Measurements from ENCODE around the gene CCDC40.

Gene CCDC40

GRCh38 chr17:80104956-80105375, 68.5 kb downstream of the CCDC40 start:
- no peak for DNase-seq

DNA sequence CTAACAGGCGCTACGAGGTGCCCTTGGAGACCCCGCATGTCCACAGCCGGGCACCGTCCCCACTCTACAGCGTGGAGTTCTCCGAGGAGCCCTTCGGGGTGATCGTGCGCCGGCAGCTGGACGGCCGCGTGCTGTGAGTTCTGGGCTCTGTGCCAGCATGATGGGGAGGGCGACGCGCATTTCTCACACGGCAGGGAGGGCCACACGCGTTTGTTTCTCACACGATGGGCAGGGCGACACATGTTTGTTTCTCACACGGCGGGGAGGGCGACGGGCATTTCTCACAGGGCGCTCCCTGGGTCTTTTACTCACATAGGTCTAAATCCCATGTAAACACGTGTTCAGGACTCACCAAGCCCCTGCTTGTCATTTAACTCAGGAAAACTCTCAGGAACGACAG, 69.3 kb downstream of the CCDC40 start:
- DNase-seq, result no peak

DNA sequence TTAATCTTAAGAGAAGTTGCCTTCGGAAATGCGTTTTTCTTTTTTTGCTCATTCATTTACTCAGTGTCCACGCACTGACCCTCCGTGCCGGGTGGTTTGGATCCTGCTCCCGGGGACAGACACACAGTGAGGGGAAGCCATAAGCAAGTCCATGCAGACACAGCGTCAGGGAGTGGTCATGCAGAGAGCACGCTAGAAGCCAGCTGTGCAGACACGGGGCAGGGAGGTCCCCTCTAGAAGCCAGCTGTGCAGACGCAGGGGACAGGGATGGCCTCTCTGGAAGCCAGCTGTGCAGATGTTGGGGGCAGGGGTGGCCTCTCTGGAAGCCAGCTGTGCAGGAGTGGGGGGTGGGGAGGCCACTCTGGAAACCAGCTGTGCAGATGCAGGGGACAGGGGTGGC, 69.7 kb downstream of the CCDC40 start:
- DNase-seq, result no peak

GRCh38 chr17:80106751-80107150, 70.3 kb downstream of the CCDC40 start:
- DNase-seq, result no peak

GRCh38 chr17:80107231-80108021, 71.0 kb downstream of the CCDC40 start:
- DNase-seq, result no peak

GRCh38 chr17:80108036-80108971, 71.9 kb downstream of the CCDC40 start:
- DNase-seq, result no peak

DNA sequence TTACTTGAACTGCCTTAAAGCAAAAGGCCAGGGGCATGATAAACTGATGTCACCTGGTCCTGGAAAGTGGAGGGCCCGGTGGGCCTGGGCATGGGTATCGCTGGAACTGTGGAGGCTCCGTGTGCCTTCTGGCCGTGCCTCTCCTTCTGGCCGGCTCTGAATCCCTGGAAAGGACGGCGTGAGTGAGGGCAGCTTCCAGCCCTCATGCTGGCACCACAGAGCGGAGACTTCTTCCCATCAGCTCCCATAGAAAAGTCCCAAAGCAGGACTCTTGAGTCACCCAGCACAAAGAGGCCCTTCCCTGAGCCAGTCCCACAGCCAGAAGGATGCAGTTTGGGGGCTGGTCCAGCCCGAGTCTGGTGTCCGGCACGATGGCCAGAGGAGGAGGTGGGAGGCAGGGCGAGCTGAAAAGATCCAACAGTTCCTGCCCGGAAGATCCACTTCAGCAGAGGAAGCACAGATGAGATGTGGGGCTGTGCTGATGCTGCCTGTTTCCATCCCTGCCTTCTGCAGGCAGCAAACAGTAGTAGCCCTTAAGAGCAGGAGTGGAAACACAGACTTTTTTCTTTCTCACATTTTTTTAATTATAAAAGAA, 72.7 kb downstream of the CCDC40 start:
- DNase-seq, result no peak

DNA sequence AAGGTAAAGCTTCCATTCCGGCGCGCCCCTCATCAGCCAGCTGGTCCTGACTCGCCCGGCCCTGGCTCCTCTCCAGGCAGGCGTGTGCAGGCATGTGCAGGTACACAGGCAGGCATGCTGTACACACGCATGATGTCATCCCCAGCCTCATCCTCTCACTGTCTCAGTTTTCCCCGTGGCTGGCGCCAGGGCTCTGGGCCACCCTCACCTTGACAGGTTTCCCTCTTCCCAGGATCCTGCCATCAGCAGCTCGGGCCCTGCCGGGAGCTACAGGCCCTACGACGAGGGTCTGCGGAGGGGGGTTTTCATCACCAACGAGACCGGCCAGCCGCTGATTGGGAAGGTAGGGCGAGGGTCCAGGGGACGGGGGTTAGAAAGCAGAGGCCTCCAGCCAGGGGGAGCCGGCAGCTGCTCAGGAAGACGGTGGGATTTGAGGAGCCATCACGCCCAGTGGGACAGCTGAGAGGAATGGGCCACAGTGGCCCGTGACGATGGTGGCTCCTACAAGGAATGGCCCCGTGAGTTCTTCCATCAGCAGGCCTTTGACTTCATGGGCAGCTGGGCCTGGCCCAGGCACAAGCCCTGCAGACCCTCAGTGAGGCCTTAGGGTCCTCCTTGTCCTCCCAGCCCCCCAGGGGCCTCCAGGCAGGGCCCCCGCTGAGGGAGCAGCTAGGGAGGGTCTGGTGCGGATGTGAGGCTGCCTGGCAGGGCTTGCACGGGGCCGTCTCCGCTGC, 73.4 kb downstream of the CCDC40 start:
- no peak for DNase-seq

DNA sequence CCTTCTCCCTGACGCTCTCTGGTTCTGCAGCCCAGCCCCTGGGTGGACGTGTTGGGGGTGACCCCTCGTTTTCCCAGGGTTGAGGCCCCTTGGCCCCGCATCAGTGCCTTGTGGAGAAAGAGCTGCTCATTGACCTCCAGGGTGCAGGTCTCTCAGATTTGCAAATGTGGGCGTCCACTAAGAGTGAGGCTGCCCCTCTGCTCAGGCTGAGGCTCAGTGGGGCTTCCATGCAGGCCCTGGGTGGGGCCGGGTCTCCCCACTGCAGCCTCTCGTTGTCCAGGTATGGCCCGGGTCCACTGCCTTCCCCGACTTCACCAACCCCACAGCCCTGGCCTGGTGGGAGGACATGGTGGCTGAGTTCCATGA, 74.0 kb downstream of the CCDC40 start:
- DNase-seq, result no peak

DNA sequence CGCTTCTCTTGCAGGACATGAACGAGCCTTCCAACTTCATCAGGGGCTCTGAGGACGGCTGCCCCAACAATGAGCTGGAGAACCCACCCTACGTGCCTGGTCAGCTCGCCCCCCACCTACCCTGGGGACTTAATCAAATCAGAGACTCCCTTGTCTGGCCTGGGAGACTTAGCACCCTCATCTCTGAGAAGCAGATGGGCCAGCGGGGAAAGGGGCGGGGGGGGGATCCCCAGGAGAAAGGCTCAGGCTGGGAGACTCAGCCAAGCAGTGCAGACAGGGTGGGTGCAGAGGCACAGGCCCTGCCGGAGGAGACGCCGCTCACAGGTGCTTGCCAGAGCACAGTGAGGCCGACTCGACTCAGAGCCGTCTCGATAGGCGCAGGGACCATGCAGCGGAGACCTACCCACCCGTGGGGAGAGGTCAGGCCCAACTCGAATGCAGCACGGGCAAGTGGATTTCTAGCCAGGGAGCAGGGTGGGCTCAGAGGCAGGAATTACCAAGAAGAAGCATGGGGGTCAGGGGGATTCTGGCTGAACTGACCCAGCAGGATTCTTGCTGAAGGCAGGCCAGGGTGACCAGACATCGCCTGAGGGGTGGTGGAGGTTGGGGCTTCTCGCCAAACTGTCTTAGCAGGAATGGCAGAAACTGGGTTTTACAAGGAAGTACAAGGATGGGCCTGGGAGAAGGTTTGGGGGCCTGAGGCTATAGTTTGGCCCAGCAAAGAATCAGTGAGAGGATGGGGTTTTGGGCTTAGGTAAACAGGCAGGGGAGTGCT, 74.7 kb downstream of the CCDC40 start:
- DNase-seq, result no peak

DNA sequence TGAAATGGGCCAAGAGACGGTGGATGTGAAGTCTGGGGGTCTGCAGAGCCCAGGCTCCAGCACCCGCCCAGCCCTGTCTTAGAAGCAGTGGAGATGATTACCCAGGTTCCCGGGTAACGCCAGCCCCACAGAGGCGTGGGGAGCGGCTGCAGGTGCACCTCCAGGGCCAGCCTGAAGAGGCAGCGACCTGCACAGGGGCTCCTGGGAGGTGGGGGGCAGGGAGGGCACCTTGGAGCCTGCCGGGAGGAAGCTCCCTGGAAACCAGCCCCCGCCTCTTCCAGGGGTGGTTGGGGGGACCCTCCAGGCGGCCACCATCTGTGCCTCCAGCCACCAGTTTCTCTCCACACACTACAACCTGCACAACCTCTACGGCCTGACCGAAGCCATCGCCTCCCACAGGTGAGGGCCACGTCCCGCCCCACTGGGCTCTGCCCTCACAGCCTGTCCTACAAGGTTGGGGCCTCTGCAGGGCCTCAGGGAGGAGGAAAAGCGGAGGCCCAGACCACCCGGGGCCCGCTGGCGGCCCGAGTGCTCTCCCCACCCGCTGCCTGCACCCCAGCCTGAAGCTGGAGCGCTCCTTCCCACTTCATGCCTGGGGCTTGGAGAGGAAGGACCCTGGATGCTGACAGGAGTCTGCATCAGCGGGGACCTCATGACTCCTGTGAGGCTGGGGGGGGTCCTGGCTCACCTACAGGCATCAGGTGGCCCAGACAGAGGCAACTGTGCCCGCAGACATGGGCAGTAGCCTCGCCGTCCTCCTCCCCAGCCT, 75.4 kb downstream of the CCDC40 start:
- DNase-seq, result no peak

DNA sequence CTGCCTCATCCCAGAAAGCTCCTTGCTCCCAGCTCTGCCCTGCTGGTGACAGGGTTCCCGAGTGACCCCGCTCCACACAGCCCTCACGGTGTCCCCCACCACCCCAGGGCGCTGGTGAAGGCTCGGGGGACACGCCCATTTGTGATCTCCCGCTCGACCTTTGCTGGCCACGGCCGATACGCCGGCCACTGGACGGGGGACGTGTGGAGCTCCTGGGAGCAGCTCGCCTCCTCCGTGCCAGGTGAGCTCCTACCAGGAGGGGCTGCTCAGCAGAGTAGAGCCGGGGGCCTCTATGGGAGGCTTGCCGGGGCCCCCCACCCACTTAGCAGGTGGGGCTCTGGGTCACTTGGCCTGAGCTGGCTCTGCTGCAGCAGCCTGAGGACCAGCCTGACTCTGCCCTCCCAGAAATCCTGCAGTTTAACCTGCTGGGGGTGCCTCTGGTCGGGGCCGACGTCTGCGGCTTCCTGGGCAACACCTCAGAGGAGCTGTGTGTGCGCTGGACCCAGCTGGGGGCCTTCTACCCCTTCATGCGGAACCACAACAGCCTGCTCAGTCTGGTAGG, 76.1 kb downstream of the CCDC40 start:
- no peak for DNase-seq

- no peak for DNase-seq
These were observed 76.6 kb downstream of the CCDC40 start for GRCh38 chr17:80113033-80113484.

DNA sequence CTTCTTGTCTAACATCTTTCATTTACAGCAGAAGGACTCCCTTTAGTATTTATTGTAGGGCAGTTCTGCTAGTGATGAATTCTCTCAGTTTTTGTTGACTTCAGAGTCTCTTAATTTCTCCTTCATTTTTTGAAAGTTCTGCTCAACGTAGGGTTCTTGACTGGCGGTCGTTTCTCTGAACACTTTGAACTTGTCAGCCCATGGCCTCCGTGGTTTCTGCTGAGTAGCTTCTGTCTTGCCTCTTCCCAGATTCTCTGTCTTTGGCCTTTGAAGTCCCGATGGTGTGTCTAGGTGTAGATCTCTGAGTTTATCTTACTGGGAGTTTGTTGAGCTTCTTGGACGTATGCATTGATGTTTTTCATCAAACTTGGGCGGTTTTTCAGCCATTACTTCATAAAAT, 78.3 kb downstream of the CCDC40 start:
- no peak for DNase-seq

DNA sequence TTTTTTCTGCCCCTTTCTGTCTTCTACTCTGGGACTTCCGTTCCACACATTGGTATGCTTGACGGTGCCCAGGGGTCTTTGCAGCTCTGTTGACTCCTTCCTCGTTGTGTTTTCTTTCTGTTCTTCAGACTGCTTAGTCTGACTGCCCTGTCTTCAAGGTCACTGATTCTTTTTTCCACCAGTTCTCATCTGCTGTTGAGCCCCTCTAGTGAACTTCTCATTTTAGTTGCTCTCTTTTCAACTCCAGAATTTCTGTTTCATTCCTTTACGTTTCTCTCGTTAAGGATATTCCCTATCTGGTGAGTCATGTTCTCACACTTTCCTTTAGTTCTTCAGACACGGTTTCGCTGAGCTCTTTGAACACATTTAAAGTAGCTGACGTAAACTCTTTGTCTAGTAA, 78.7 kb downstream of the CCDC40 start:
- no peak for DNase-seq

GRCh38 chr17:80116276-80116920, 80.0 kb downstream of the CCDC40 start:
- DNase-seq, result no peak

GRCh38 chr17:80116921-80117380, 80.5 kb downstream of the CCDC40 start:
- DNase-seq, result no peak

DNA sequence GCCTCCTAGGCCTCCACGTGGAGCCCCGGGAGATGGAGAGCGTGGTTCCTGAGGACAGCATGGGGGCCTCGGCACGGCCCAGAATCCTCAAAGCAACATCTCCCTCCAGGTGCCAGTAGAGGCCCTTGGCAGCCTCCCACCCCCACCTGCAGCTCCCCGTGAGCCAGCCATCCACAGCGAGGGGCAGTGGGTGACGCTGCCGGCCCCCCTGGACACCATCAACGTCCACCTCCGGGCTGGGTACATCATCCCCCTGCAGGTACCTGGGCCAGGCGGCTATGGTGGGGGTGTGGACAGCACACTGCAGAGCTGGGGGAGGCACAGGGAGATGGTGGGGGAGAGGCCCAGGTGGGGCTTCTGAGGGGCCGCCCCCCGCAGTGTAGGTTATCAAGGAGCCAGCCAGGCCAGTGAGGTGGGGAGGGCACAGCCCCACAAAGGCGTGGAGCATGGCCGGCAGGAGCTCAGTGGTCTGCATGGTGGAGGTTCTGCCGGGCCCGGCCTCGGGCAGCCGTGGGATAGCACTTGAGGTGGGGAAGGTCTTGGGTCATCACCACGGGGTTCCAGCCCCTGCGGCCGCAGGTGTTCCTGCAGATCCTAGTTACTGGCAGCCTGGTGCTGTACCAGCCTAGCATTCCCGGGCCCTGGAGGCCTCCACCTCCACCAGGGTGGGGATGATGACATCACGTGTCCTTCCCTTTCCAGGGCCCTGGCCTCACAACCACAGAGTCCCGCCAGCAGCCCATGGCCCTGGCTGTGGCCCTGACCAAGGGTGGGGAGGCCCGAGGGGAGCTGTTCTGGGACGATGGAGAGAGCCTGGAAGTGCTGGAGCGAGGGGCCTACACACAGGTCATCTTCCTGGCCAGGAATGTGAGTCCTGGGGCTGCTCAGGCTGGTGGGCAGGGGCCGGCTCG, 81.3 kb downstream of the CCDC40 start:
- no peak for DNase-seq
